ENCODE results near the gene TEAD1.

DNA sequence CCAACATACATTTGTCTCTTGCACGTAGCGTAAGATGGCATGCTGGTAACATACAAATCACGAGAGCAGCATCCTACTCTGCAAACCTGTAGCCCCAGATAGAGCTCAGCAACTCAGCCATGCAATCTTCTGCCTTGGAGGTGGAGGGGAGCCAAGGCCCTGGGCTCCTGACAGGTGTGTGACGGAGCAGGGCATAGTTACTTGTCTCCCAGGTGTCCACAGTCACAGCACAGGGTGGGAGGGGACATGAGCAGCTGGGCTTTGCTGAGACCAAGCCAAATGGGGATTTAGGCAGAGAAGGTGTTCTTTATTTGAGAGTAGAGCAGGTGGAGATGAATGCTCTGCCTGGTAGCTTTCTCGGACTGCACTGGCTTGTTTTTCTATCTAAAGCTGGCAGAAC is 111.7 kb downstream of the TEAD1 start:
- TF ChIP-seq POLR2A (IDR thresholded peaks at IDR 0.05; ENCODE audit: low read depth, low read length) (no peak), POLR2AphosphoS5 (IDR thresholded peaks at IDR 0.05; ENCODE audit: insufficient read depth, low read depth, low read length) (no peak), EZH2 (IDR thresholded peaks at IDR 0.05; ENCODE audit: borderline replicate concordance, low read depth, low read length, severe bottlenecking) (no peak), JUN (IDR thresholded peaks at IDR 0.05; ENCODE audit: borderline replicate concordance, insufficient read depth, insufficient read length, low read depth) (no peak), GATA2 (IDR thresholded peaks at IDR 0.05; ENCODE audit: insufficient read depth, insufficient read length, low read depth, low read length) (no peak), MYC (IDR thresholded peaks at IDR 0.05; ENCODE audit: low read depth, low read length) (no peak)
- TF ChIP-seq, protein P1, sequence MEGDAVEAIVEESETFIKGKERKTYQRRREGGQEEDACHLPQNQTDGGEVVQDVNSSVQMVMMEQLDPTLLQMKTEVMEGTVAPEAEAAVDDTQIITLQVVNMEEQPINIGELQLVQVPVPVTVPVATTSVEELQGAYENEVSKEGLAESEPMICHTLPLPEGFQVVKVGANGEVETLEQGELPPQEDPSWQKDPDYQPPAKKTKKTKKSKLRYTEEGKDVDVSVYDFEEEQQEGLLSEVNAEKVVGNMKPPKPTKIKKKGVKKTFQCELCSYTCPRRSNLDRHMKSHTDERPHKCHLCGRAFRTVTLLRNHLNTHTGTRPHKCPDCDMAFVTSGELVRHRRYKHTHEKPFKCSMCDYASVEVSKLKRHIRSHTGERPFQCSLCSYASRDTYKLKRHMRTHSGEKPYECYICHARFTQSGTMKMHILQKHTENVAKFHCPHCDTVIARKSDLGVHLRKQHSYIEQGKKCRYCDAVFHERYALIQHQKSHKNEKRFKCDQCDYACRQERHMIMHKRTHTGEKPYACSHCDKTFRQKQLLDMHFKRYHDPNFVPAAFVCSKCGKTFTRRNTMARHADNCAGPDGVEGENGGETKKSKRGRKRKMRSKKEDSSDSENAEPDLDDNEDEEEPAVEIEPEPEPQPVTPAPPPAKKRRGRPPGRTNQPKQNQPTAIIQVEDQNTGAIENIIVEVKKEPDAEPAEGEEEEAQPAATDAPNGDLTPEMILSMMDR (IDR thresholded peaks at IDR 0.05; ENCODE audit: extremely low read depth in 1 of 2, insufficient read depth in 1 of 2, low read depth in 1 of 2, low read length in 2 of 2) = no peak
- TF ChIP-seq, protein P2, sequence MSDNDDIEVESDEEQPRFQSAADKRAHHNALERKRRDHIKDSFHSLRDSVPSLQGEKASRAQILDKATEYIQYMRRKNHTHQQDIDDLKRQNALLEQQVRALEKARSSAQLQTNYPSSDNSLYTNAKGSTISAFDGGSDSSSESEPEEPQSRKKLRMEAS (IDR thresholded peaks at IDR 0.05; ENCODE audit: insufficient read depth, insufficient read length) = no peak
